ES-I3 (cell line): ENCODE measurements around the gene MRPL39.

ENCODE experiments used
- H3K36me3 ChIP-seq: 2 replicates; pipeline ENCODE4 v1.6.1; 2013; ENCODE audit warnings: mild to moderate bottlenecking, low read length, control low read depth, moderate library complexity; ENCODE audit not compliant: insufficient read depth
- H3K4me1 ChIP-seq: 2 replicates; pipeline ENCODE4 v1.6.1; 2013; ENCODE audit warnings: mild to moderate bottlenecking, control low read depth, low read length; ENCODE audit not compliant: insufficient read depth
- H3K9ac ChIP-seq: 2 replicates; pipeline ENCODE4 v1.6.1; 2013; ENCODE audit warnings: low read depth, mild to moderate bottlenecking, low read length, moderate library complexity
- H3K9me3 ChIP-seq: 2 replicates; pipeline ENCODE4 v1.6.1; 2013; ENCODE audit warnings: mild to moderate bottlenecking, low read length, moderate library complexity; ENCODE audit not compliant: control insufficient read depth, insufficient read depth

The MRPL39 gene

DNA sequence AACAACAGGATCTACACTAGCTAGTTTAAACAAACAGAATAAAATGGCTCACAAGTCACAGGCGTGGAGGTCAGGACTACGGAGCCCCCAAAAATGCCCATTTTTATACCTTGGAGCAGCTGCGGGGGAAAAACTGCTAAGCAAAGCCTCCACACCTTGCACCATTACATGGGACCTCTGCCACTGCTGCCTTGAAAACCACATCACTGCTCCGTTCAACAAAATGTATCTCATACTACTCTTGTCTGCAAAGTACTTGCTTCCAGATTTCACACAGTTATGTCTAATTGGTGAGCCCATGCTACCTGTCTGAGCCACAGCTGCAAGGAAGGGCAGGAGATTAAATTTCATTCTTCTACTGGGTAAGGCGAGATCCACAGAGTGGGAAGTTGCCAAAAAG is 24.4 kb downstream of the MRPL39 start:
- H3K4me1 ChIP-seq: no peaks in the 10 kb centered on the region
- no peak overlapping the region for H3K9ac ChIP-seq
- no peaks in the 10 kb centered on the region for H3K9me3 ChIP-seq
- no peaks in the 10 kb centered on the region; the same call in none of the 2 replicates for H3K36me3 ChIP-seq

DNA sequence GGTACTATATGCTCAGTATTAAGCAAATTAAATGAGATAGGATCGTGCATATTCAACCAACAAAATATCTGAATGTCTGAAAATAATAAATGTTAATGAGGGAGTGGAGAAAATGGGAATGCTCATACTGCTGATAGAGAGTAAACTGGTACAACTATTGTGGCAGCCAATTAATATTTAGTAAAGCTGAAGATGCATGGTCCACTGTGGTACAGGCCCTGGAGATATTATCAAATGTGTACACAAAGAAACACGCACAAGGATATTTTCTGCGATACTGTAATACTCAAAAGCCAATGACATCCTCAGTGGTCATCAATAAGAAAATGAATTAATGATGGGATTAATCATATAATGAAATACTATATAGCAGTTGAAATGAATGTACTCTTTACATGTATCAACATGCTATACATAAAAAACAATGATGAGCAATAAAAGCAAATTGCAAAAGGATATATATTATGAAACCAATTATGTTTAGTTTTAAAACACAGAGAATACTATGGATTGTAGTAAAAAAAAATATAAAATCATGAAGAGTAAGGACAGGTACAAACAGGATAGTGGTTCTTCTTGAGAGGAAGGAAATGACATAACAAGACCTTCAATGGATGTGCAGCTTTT is 25.0 kb downstream of the MRPL39 start:
- Histone ChIP-seq H3K9ac (no peak overlapping the region), H3K9me3 (no peaks in the 10 kb centered on the region), H3K36me3 (no peaks in the 10 kb centered on the region; the same call in 1 of the 2 replicates), H3K4me1 (no peaks in the 10 kb centered on the region)

DNA sequence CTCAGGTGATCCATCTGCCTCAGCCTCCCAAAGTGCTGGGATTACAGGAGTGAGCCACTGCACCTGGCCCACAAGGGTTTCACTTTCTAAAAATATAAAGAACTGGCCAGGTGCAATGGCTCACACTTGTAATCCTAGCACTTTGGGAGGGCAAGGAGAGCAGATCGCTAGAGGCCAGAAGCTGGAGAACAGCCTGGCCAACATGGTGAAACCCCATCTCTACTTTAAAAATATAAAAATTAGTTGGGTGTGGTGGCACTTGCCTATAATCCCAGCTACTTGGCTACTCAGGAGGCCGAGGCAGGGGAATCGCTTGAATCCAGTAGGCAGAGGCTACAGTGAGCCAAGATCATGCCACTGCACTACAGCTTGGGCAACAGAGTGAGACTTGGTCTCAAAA is 25.7 kb downstream of the MRPL39 start:
- no peak overlapping the region for H3K9ac ChIP-seq
- H3K9me3 ChIP-seq: no peaks in the 10 kb centered on the region
- no peaks in the 10 kb centered on the region for H3K4me1 ChIP-seq
- H3K36me3 ChIP-seq: no peaks in the 10 kb centered on the region

DNA sequence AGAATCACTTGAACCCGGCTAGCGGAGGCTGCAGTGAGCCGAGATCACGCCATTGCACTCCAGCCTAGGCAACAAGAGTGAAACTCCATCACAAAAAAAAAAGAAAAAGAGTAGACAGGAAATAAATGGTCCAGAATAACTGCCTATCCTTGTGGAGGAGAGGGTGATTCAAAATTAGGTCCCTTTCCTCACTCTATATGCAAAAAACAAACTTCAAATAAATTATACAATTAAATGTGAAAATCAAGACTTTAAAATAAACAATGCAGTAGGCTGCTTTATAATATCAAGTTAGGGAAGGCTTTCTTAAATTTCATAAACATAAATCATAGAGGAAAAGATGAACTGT is 26.4 kb downstream of the MRPL39 start:
- Histone ChIP-seq H3K4me1 (no peaks in the 10 kb centered on the region), H3K36me3 (no peaks in the 10 kb centered on the region), H3K9me3 (no peaks in the 10 kb centered on the region), H3K9ac (no peak overlapping the region)

DNA sequence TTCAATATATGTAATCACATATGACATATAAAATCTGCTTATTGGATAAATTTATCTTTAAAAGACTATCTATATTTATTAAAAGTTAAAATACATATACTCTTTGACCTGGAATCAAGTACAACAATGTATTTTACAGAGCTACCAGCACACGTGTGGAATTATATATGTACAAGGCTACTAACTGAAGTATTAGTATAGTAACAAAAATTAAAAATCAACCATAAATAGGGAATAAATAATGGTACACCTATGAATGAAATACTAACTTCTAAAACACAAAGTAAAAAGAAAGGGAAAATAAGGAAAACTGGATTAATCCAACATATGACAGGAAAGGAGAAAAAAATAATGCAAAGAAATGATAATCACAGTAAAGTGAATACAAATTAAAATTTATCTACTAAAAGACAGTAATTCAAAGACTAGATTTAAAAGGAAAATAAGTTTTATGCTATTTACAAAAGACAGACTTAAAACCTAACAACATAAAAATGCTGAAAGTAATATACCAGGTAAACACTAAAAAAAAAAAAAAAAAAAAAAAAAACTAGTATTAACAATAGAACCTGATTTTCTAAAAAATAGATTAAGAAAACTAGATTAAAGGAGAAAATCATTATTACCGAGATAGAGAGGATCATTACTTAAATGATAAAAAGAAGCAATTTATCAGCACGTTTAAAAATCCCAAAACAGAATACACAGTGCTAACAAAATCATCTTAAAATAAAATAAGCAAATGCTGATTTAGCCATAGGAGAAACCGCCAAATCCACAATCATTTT is 27.9 kb downstream of the MRPL39 start:
- H3K36me3 ChIP-seq: no peaks in the 10 kb centered on the region
- H3K4me1 ChIP-seq: 0 out of 2 replicates have a peak, but pooled peaks cover 4% of the 10 kb centered on the region
- H3K9ac ChIP-seq: no peak overlapping the region
- no peaks in the 10 kb centered on the region for H3K9me3 ChIP-seq

DNA sequence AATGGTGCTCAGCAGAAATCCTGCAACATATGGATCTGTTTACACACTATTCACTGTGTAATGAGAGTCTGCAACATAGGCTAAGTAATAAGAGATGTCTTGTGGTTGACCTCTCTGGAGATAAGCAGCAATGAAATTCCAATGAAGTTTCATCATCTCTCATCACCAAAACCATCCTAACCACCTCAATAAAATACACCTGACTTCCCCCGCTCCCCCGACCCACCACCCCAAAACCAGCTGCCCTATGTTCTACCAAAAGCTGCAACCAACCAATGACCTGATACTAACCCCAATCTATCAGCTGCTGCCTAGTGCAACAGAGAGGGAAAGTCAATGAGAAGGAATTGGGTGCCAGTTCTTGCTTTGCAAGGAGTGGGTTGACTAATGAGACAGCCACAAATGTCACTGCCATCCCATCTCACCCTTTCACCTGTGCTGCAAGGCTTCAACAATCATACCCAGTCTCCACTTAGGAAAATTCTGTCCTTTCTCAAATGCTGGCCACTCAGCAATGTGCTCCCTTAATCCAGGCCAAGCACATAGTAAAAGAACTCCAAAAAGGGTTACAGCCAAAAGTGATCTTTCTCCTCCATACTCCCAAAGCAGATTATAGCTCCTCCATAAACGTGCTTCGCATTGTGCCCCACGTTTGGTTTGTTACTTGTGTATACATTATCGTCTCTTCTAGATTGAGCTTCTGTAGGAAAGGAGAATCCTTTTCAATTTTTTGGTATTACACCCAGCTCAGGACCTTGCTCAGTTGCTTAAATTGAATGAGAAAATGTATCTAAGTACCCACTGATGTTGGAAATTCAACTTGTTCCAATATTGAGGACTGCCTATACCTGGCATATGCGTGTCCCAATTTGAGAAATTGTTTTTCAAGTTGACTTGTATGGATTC is 29.0 kb downstream of the MRPL39 start:
- Histone ChIP-seq H3K36me3 (no peaks in the 10 kb centered on the region), H3K4me1 (0 out of 2 replicates have a peak, but pooled peaks cover 8% of the 10 kb centered on the region), H3K9me3 (no peaks in the 10 kb centered on the region), H3K9ac (no peak overlapping the region)

DNA sequence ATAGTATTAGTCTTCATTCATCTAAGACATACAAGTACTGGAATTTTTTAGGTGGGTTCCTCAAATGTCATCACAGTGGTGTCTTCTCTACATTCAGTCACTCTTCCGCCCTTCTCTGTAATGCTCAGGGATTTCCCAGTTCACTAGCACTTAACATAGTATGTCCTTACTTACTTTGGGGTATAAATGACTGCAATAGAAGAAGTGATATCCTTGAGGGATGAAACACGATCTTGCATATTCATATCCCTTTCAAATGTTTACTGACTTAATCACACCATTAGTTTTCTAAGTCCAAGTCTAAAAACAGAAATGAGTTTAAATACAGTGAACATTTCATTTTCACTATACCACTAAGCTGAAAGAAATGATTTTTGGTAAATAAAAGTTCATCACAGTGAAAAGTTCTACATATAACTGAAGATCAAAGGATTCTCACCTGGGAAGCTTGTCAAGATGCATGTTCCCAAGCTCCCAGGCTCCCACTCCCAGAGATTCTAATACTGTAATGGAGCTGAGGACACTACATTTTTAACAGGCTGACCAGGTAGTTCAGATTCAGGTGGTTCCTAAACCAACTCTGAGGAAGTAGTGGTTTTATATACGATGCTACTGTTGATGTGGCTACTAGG is 29.7 kb downstream of the MRPL39 start:
- H3K9ac ChIP-seq: no peak overlapping the region
- H3K4me1 ChIP-seq: 0 out of 2 replicates have a peak, but pooled peaks cover 8% of the 10 kb centered on the region
- no peaks in the 10 kb centered on the region for H3K9me3 ChIP-seq
- no peaks in the 10 kb centered on the region for H3K36me3 ChIP-seq

DNA sequence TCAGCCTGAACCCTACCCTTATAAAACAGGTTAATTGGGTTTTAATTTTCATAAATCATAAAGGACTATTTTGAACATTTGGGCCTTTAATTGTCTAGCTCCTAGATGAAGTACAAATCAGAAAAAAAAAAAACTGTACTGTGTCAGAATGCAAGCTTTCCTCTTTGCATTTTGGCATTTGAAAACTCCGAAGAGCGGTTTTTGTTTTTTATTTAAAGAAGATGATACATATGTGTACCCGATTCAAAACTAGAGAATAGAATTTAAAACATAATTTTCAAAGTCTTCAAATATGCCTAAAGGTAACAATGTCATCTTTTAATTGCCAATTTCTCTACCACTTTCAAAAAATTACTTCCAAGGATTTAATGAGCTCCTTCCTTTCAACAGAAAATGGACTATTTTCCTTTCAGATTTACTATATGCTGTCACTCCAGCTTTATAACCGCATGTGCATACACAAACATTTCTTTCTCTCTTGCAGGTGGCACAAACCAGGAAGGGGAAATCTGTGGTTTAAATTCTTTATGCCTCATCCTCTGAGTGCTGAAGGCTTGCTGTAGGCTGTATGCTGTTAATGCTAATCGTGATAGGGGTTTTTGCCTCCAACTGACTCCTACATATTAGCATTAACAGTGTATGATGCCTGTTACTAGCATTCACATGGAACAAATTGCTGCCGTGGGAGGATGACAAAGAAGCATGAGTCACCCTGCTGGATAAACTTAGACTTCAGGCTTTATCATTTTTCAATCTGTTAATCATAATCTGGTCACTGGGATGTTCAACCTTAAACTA is 33.7 kb downstream of the MRPL39 start:
- Histone ChIP-seq H3K9ac (no peak overlapping the region), H3K4me1 (peaks cover 8% of the 10 kb centered on the region; the same call in 1 of the 2 replicates), H3K9me3 (no peaks in the 10 kb centered on the region), H3K36me3 (no peaks in the 10 kb centered on the region)

DNA sequence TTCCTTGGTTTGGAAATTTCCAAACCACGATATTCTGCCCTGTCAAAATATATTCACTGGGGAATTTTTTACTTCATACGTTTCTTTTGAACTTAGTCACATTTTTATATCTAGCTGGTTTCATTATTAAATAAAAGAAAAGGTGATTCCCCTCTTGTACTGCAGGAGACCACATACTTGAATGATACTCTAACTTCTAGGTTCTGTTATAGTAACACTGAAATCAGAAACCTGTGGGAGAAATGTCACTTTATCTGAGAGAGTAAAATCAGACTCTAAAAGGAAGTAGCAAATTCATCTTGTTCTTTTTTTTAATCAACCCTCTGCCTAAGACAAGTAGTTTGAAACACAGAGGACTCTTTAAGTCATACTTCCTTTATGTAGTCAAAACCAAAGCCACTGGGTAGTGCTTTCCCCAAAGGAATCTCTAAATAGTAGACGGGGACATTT is 34.4 kb downstream of the MRPL39 start:
- no peak overlapping the region for H3K9ac ChIP-seq
- H3K9me3 ChIP-seq: no peaks in the 10 kb centered on the region
- no peaks in the 10 kb centered on the region for H3K36me3 ChIP-seq
- peaks cover 14% of the 10 kb centered on the region for H3K4me1 ChIP-seq

DNA sequence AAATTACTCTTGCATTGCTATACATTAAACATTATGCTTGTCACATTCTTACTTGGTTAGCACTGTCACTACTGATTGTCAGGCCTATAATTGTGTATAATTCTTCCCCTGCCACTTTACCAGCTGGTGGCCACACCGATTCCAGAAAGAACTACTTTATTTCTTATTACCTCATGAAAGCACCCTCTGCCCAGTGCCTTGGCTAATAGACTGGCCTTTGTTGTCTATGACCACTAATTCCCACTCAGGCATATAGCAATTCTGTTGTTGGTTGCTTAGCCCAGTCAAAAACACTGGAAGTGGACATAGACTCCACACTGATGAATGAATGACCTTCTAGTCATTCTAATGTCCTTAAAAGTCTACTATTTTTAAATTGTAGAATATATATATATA is 35.6 kb downstream of the MRPL39 start:
- peaks cover 14% of the 10 kb centered on the region for H3K4me1 ChIP-seq
- no peak overlapping the region for H3K9ac ChIP-seq

DNA sequence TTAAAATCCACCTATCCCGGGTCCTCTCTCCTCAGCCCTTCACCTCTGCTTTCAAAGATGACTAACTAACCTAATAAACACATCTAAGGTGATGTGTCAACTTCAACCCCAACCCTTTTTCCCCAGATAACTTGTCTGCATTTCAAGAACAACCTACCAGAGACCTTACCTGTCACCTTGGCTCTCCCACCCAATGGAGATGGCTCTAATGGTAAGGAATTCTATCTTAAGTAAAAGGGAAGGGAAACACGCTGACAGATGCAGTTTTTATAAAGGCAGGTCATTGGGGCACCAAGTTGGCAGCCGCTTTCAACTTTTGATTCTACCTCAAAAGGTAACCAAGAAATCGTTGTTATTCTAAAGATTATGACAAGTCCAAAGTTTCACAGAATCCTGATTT is 37.6 kb downstream of the MRPL39 start:
- Histone ChIP-seq H3K36me3 (no peaks in the 10 kb centered on the region), H3K9me3 (no peaks in the 10 kb centered on the region), H3K9ac (no peak overlapping the region), H3K4me1 (peaks cover 10% of the 10 kb centered on the region)

More for the DNA sequence above, 35.6 kb downstream of the MRPL39 start:
- H3K36me3 ChIP-seq: no peaks in the 10 kb centered on the region
- H3K9me3 ChIP-seq: no peaks in the 10 kb centered on the region

DNA sequence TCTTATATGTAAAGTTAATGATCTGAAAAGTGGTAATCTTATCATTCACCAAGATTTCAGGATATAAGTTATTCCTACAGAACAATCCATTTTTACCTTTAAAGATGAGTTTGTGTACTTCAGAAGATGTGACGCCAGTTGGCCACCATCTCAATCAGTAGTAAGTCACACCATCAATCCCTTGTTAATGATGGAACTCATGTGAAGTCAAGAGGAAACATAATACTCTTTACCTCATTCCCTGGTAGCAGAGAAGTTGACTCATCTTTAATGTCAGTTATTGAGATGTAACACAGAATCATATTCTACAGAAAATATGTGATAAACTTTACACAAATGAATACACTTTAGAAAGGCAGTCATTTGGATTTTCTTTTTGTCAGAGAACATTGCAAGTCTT is 38.2 kb downstream of the MRPL39 start:
- Histone ChIP-seq H3K36me3 (no peaks in the 10 kb centered on the region), H3K9ac (no peak overlapping the region), H3K4me1 (peaks cover 8% of the 10 kb centered on the region), H3K9me3 (no peaks in the 10 kb centered on the region)

DNA sequence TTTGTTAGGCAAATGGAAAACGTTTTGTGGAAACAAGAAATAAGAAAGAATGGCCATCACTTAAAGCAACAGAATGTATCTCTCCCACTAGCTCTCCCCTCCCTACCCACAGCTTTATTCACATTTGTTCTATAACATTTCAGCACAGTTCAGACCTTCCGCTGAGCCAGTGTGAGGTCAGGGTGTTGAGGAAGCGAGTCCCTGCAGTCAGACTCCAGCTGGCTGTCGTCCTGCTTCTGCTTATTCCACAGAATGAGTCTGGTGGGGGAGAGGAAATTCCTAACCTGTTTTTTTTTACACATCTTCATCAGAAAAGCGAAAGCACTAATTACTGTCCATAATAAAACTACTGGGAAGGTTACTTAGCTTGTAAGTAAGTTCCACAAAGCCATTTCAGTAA is 39.0 kb downstream of the MRPL39 start:
- Histone ChIP-seq H3K9ac (no peak overlapping the region), H3K36me3 (no peaks in the 10 kb centered on the region), H3K9me3 (no peaks in the 10 kb centered on the region), H3K4me1 (peaks cover 6% of the 10 kb centered on the region)
